Stimulated activated CD8-positive, alpha-beta memory T cell treated with anti-CD3 and anti-CD28 coated beads, Interleukin-4, amount 100 ng/mL, for 4 hours (primary cell): ENCODE results near the gene PLCG2.
"Not testable (repeated sequence)": the region's sequence is repeated elsewhere in the genome, so short reads cannot be mapped to it uniquely, and the experiment has no call there.

Experiments
- DNase-seq, 2 donors: peaks; one replicate each; pipeline ENCODE4 v3.0.0-alpha.2; 2020; ENCODE audit warnings: low read depth in 2 of 2, low spot score in 1 of 2

Gene PLCG2

DNA sequence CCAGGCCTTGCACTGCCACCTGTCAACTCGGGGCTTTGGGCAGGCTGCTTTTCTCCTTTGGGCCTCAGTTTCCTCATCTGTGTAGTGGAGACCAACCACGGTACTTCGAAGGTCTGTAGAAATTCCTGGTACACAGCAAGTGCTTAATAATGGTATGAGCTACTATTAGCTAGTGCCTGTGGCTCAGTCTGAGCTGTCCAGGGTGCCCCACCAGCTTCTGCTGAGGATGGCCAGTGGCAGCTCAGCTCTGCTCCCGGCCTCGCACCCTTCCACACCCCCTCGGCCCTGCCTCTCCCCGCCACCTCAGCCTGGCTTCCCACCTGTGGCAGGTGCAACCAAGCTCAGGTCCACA is 26.2 kb upstream of the PLCG2 start:
- no peak for DNase-seq

DNA sequence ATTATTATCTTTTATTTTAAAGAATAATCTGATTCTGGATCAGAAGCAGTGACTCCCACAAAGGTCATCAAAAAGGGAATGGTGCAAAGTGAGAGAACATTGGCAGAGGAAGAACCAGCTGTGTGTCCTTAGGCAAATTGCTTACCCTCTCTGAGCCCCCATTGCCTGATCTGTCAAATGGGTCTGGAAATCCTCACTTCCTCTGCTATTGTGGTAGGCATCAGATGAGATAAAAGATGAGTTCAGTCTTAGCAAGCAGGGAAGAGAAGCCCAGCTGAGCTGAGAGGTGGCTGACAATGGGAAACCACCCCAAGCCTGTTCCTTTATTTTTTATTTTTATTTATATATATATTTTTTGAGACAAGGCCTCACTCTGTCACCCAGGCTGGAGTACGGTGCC is 24.2 kb upstream of the PLCG2 start:
- no peak for DNase-seq

DNA sequence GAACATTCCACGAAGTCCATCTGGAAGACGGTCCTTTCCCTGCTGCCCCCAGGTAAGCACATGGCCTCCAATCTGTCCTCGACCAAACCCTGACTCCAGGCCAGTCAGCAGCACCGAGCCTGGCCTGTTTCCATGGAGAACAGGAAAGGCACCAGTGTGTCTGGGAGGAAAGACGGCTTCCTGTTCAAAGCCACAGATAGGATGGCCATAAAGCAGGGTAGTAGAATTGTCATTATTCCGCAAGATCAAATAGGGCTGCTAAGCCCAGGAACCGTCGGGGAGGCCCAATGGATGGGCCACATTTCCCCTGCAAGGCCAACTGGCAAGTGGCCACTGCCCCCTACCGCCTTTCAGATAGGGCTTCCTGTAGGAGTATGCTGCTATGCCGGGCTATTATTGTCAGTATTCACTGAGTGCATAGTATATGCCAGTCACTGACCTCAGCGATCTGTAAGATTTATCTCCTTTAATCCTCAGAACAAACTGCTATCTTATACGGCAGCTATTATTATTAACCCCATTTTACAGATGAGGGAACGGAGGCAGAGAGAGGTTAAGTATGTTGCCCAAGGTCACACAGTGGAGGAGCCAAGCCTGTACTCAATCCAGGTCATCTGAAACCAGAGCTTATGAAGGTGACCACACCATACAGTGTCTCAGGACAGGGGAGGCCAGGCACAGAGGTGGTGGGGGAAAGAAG is 23.0 kb upstream of the PLCG2 start:
- no peak for DNase-seq

DNA sequence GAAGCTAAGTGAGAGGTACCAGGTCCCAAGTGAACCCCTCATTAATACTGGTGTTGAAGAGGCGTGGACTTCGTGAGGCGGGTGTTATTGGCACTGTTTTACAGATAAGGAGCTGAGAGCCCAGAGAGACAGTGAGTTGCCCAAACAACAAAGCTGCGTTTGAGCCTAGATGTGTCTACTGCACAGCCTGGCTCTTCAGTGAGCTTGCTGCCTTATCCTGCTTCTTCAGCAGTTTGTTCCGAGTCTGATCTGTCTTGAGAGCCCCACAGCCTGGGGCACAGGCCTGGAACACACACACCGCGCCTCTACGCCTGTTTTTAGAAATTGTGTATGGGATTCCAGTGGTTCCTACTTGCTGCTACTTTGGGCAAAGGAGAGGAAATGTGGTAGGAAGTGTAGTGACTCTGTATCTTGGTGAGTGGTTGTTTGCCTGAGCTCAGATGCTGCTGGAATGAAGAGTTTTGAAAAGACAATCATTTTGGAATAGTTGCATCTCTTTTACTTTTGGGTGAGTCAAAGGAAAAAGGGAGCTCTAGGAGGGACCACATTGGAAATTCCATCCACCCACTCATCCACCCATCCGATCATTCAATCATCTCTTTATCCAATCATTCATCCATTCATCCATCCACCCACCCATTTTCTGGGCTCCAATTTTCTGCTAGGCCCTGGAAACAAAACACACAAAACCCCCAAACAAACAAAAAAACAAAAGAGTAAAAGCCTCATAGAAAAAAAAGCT is 22.3 kb upstream of the PLCG2 start:
- no peak for DNase-seq

DNA sequence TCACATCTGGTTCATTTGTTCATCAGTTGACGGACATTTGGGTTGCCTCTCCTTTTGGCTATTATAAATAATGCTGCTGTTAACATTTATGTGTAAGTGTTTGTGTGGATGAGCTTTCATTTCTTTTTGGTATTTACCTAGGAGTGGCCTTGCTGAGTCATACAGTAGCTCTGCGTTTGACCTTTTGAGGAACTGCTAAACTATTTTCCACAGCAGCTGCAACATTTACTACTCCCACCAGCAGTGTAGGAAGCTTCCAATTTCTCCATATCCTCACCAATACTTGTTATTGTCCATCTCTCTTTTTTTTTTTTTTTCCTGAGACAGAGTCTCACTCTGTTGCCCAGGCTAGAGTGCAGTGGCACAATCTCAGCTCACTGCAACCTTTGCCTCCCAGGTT is 20.7 kb upstream of the PLCG2 start:
- no peak for DNase-seq

DNA sequence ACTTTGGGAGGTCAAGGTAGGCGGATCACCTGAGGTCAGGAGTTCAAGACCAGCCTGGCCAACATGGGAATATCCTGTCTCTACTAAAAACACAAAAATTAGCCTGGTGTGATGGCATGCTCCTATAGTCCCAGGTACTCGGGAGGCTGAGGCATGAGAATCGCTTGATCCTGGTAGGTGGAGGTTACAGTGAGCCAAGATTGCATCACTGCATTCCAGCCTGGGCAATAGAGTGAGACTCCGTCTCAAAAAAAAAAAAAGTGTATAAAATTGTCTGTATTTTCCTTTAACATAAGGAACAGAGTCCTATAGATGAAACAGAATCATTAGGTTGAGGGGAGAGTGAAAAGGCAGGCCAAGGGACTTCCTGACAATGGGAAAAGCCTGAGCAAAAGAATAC is 16.8 kb upstream of the PLCG2 start:
- not testable (repeated sequence) for DNase-seq

DNA sequence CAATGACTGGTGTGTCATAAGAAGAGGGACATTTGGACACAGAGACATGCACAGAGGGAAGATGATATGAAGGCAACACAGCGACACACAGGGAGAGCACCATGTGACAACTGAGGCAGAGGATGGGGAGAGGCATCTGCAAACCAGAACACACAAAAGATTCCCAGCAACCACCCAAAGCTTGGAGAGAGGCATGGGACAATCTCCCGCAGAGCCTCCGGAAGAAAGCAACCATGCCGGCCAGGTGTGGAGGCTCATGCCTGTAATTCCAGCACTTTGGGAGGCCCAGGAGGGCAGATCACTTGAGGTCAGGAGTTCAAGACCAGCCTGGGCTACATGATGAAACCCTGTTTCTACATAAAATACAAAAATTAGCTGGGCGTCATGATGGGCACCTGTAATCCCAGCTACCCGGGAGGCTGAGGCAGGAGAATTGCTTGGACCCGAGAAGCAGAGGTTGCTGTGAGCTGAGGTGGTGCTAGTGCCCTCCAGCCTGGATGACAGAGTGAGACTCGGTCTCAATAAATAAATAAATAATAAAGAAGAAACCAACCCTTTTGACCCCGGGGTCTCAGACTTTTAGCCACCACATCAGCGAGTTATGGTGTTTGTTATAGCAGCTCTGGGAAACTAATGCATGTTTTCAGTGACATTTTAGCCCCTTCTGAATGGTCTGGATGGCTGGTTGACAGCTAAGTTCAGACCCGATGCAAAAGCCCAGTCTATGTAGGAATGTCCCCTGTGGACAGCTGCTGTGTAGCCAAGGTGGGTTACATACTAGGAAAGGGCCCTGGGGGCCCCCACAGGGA is 13.8 kb upstream of the PLCG2 start:
- DNase-seq = no peak

DNA sequence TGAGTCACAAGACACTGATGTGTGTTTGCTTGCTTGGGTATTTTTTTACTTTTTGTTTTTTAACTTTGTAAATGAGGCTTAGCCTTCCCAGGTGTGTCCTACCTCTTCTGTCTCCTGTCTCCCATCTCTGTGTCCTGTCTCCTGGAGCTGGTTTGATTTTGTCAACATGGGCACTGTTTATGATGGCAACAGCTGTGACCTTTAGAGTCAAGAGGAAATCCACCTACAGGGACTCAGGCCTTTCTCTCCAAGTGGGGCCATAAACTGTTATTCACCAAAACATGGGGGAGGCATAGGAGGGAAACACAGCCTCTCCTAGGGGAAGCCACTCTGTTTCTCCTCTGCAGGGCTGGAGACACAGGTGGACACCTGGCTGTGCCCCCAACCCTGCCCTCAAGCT is 13.1 kb upstream of the PLCG2 start:
- DNase-seq = no peak

DNA sequence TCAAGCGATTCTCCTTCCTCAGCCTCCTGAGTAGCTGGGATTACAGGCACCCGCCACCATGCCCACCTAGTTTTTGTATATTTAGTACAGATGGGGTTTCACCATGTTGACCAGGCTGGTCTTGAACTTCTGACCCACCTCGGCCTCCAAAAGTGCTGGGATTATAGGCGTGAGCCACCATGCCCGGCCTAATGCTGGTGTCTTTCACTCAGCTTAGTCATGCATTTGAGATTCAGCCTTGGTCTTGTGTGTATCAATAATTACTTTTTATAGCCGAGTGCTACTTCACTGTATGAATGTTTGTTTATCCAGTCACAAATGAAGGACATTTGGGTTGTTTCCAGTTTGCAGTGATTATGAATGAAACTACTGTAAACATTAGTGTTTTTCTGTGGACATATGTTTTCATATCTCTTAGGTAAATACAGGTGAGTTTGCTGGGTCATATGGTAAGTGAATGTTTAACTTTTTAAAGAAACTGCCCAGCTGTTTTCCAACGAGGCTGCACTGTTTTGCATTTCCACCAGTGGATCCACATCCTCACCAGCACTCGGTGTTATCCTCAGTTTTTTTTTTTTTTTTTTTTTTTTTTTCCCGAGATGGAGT is 11.0 kb upstream of the PLCG2 start:
- no peak for DNase-seq

DNA sequence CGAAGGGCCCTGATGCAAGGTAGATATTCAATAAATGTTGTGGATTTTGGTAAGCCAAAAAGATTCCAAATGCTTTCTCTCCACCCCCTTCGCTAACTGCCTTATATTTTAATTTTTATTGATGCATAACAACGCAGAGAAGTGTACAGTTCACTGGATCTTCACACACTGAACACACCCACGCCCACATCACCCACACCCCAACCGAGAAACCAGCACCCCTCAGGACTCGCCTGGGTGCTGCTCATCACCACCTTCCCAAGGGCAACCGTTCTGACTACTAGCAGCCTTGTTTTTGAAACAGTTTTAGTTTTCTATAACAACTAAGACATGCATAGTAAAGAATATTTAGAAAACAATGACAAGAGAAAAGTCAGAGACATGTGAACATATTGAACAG is 9.1 kb upstream of the PLCG2 start:
- no peak for DNase-seq

DNA sequence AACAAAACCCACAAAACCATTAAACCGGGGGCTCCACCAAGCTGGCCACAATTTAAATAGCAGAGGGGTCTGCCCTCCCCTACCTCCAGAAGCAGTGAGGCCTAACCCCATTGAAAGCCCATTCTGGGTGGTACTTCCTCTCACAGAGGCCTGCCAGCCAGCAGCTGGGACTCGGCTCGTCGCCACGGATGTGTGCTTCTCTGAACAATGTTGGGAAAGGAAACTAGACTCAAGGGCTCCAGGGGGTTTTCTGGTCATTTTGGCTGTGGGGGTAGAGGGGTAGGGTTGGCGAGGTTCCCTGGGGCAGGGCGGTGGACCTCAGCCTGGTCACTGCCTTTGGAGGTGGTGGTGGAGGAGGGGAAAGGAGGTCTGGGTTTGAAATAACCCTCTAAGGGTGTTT is 4.7 kb upstream of the PLCG2 start:
- no peak for DNase-seq

DNA sequence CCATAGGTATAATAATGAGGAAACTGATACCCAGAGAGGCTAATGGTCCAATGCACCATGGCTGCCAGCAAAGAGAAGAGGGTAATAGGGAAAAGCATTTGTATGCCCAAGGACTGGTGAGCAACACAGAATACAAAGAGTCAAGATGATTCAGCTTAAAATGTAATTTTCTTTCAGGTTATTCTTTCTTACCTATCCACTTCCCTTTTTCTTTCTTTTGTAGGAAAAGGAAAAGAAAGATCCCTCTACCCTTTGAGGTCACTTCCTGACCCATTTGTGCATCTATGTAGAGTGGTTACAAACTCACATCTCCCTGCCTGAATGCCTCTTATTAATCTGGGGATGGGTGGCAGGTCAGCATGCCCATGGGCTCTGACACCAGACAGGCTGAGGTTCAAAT is 3.5 kb upstream of the PLCG2 start:
- no peak for DNase-seq

DNA sequence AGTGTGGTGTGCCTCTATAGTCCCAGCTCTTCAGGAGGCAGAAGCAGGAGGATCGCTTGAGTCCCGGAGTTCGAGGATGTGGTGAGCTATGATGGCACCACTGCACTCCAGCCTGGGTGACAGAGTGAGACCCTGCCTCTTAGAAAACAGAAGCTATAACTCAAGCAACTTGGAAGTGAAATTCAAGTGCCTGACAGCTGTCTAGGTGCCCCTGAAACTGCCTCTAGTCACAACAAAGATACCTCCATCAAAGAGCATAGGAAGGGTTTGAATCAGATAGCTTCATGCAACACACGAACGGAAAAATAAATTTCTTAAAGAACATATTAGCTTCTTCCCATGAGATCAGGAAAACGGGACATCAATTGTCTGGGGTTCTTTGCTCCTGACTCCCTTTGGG is 860 bp upstream of the PLCG2 start:
- no peak for DNase-seq

DNA sequence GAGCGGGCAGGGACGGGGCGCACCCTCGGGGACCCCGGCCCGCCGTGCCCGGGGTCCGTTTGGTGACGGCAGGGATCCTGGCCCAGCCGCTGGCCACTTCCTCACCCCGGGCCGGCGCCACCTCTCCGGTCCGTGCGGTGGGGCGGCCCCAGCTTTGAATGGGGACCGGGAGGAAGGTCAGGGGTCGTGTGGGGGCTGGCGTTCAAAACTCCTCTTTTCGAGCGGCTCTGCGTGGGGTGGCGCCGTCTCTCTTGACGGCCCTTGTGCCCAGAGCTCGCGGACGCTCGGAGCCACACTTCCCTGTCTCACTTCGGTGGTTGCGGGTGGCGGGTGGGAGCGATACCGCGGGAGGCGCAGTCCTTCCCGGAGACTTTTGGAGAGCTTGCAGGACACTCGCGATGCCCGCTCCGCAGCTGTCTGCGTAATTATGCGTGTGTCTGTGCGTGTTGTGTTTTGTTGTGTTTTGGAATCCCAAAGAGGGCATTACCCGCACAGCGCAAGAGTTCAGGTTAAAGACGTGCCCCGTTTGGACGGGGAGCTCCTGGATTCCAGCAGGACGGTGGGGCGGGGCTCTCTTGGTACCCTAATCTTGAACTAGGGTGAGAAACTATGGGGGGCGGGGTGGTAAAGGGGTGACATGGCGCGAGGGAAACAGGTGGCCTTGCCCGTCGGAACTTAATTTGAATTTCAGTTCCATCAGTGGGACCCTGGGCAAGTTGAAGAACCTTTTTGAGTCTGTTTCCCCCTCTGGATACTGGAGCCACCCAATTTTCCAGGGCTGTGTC is 637 bp downstream of the PLCG2 start:
- no peak for DNase-seq

DNA sequence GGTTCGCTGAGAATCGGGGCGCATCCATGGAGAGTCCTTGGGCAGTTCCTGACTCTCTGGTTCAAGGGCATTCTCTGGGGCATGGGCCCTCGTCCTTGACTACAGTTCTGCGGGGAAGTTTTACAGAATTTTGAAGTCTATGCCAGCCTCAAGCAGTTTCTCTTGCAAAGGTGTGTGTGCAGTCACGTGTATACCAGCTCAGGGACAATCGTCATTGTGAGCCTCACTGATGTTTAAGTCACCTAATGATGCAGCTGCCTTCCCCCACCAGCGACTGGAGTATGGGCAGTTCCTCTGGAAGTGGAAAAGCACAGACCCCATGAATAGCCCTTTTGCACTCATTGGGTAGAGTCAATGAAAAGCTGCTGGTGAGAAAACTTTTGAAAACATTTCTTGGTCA is 1.3 kb downstream of the PLCG2 start:
- DNase-seq = no peak

DNA sequence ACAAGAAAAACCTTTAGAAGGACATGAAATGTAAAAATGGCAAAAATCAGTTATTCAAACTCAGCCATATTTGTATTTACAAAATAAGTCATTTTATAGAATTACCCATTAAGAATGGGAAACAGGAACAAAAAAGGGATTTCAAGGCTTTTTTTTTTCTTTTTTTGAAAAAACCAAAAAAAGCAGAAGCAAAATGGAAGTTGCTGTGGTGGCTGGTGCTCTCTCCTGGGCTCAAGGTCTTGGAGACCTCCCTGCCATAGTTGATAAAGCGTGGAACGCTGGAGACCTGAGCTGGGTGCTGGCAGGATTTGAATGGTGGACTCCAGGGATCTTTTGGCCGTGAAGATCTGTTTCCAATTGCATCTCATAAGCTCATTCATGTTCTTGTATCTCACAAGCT is 3.1 kb downstream of the PLCG2 start:
- no peak for DNase-seq

DNA sequence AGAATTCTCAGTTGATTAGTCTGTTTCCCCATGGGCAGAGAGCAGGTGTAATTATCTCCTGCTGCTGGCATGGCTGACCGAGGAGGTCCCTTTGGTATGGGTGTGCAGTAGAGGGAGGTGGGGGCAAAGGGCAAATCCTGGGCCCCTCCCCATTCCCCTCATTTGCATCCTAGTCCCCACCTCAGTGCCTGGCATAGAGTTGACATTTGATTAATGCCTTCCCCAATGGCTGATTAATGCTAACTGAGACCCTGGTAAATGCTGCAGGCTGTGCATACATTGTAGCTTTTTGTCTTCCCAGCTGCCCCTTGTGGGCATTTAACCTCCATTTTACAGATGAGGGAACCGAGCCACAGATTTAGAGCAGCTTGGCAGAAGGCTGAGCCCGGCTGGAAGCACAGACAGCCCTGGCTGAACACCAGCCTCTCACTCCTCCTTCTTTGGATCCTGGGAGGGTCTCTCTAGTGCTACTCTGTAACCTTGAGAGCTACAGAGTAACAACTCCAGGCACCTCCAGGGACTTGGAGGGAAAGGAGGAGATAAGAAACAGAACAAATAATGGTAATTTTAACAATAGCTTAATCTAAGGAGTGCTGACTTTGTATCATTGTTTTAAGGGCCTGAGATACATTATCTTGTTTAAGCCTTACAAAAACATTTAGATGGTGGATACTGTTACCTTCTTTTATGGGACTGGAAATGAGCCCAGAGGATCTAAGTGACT is 5.1 kb downstream of the PLCG2 start:
- DNase-seq = no peak

DNA sequence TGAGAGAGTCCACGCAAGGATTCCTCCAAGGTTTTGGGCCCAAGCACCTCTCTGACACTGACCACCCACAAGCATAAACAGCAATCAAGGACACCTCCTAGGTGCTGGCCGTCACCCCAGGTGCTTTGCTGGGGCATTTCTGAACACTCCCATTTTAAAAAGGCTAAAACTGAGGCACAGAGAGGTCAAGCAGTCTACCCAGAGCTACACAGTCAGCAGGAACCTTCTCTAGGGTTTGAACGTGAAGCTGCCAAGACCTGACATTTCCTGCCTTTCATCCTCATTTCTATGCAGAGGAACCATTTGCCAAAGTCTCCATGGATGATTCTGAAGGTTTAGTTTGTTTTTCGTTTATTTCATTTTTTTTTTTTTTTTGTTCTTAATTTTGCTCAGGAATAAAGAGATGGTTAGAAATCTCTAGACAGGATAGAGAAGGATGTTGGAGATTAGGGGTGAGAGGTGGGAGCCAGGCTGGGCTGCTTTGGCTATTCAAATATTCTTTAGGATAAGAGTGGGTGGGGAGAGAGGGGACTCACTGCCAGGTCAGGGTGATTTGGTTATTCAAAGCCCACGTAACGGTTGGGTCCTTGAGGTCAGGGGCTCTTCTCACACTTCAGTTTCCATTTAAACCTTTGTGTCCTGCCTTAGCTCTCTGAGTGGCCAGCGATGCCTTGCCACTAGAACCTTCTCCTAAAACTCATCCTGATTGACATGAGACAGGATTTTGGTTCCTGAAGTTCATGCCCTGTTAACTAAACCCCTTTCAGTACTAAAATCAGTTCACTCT is 6.2 kb downstream of the PLCG2 start:
- no peak for DNase-seq

DNA sequence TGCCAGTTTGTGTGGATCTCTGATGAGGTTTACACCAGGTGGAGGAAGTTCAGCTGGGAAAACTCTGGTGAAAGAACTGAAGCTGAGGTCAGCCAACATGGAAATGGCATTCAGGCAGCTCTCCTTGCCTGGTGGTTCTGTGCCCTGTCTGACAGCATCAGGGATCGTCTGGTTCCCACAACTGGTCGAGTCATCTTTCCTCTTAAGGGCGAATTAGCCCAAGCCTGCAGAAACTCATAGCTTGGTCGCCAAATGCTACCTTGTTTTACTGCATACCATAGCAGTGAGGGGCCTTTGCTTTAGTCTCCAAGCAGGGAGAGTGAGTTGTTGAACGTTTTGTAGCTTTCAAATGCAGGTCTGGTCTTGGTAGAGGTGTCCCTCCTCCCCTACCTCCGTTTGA is 7.2 kb downstream of the PLCG2 start:
- DNase-seq = no peak

DNA sequence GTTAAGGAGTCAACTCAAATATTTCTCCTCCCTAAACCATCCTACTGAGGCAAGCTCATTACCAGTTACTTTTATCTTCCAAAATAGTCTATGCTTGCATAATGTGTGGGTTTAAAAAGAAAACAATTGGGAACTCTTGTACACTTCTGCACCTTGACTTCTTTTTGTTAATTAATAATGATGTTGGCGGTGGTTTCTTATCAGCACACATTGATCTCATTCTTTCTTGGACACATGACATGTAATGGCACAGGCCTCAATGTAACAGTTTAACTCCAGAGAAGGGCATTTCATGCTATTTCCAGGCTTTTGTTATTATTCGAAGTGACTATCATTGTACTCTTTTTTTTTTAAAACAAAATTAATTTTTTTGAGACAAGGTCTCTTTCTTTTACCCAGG is 7.8 kb downstream of the PLCG2 start:
- DNase-seq = no peak
